Endothelial cell of umbilical vein (primary cell): ENCODE data around the gene SSH2. TPM values are rescaled to one million over a fixed set of nuclear protein-coding genes. Genes with fewer than 3 reads are reported as not detected.
"Not testable (repeated sequence)": the region's sequence is repeated elsewhere in the genome, so short reads cannot be mapped to it uniquely, and the experiment has no call there.

Source experiments
- BruUV-seq: library from RNA; stranded (reverse); fragments of 400-500 nt; replicated peaks from 2 replicates; lab custom pipeline; 2021; lab: Mats Ljungman, UMichigan
- CTCF ChIA-PET: fragments of 300-600, 350-600 bp; sonication (Branson Sonifier 250); formaldehyde crosslinking; loops from one replicate; lab custom pipeline; 2021; ENCODE audit warnings: antibody characterized with exemption, inconsistent platforms; lab: Charles Lee
- POLR2A ChIA-PET: fragments of 300-600, 350-600 bp; sonication (Branson Sonifier 250); formaldehyde crosslinking; loops from one replicate; lab custom pipeline; 2021; ENCODE audit warnings: antibody characterized with exemption, inconsistent platforms; lab: Charles Lee
- DNase-seq: peaks from one replicate; pipeline ENCODE4 v3.0.0-alpha.2; 2011; ENCODE audit warnings: low read depth, low spot score
- FAIRE-seq: peaks from 2 replicates; lab custom pipeline; 2011; peaks lifted over from hg19 to GRCh38; lab: Jason Lieb, UNC
- H2AFZ ChIP-seq: 2 replicates; pipeline ENCODE4 v1.6.0; 2012; ENCODE audit warnings: low read depth, low read length, control low read depth, inconsistent platforms
- H3K27ac ChIP-seq: 2 replicates; pipeline ENCODE4 v1.5.1; 2011; ENCODE audit warnings: low read depth, mild to moderate bottlenecking, control low read depth, low read length, moderate library complexity; ENCODE audit not compliant: insufficient read depth
- H3K27me3 ChIP-seq, 2 experiments: 2 replicates each; pipeline versions ENCODE4 v1.6.0 to v1.6.1; 2011; ENCODE audit warnings: low read length in 2 of 2, mixed read lengths in 1 of 2; ENCODE audit not compliant: control insufficient read depth in 2 of 2, insufficient read depth in 2 of 2
- H3K36me3 ChIP-seq, 2 experiments: 2 replicates in 1 of 2; 3 replicates in 1 of 2; pipeline ENCODE4 v1.5.1; 2011; ENCODE audit warnings: low read length in 2 of 2, mild to moderate bottlenecking in 1 of 2, moderate library complexity in 1 of 2; ENCODE audit not compliant: control insufficient read depth in 2 of 2, insufficient read depth in 2 of 2; ENCODE audit errors: extremely low read depth in 1 of 2
- H3K4me1 ChIP-seq: 3 replicates; pipeline ENCODE4 v1.5.1; 2011; ENCODE audit warnings: mild to moderate bottlenecking, low read length; ENCODE audit not compliant: control insufficient read depth, insufficient read depth; ENCODE audit errors: extremely low read depth
- H3K4me2 ChIP-seq: 2 replicates; pipeline ENCODE4 v1.6.1; 2011; ENCODE audit warnings: low read length, control low read depth, mixed read lengths; ENCODE audit not compliant: insufficient read depth
- H3K4me3 ChIP-seq, 3 experiments: fragments of 200-600 bp in 1 of 3; sonication (generic), shearing (Covaris generic) in 1 of 3; replicated peaks in 1 of 3; 2 replicates each; pipeline ENCODE4 v1.5.1; 2011 to 2016; ENCODE audit warnings: control low read depth in 3 of 3, low read length in 3 of 3, mild to moderate bottlenecking in 2 of 3, inconsistent platforms in 1 of 3, low read depth in 1 of 3, moderate library complexity in 1 of 3; ENCODE audit not compliant: insufficient read depth in 1 of 3
- H3K79me2 ChIP-seq: 2 replicates; pipeline ENCODE4 v1.6.0; 2012; ENCODE audit warnings: low read length, inconsistent platforms; ENCODE audit not compliant: control insufficient read depth, insufficient read depth
- H3K9ac ChIP-seq: replicated peaks from 2 replicates; pipeline ENCODE3; 2011; ENCODE audit warnings: low read length, control low read depth; ENCODE audit not compliant: insufficient read depth; ENCODE audit errors: extremely low read depth
- H3K9me1 ChIP-seq: replicated peaks from 3 replicates; pipeline ENCODE4 v1.6.0; 2011; ENCODE audit warnings: mild to moderate bottlenecking, low read length; ENCODE audit not compliant: control insufficient read depth, insufficient read depth; ENCODE audit errors: extremely low read depth
- H3K9me3 ChIP-seq: replicated peaks from 2 replicates; pipeline ENCODE4 v1.5.1; 2012; ENCODE audit warnings: low read length, inconsistent platforms; ENCODE audit not compliant: control insufficient read depth, insufficient read depth
- H4K20me1 ChIP-seq: replicated peaks from 2 replicates; pipeline ENCODE3; 2011; ENCODE audit warnings: mild to moderate bottlenecking, low read length; ENCODE audit not compliant: control insufficient read depth, insufficient read depth; ENCODE audit errors: extremely low read depth
- CTCF ChIP-seq, 2 donors: IDR thresholded peaks; 1 replicate in 1 of 2; 2 replicates in 1 of 2; pipeline ENCODE4 v1.5.1; 2011; ENCODE audit warnings: low read length in 2 of 2, mild to moderate bottlenecking in 2 of 2, moderate library complexity in 2 of 2, control low read depth in 1 of 2, inconsistent platforms in 1 of 2, low read depth in 1 of 2; ENCODE audit not compliant: insufficient read depth in 1 of 2; ENCODE audit errors: extremely low read depth in 1 of 2
- EZH2 ChIP-seq: IDR thresholded peaks from 2 replicates; pipeline ENCODE4 v1.6.1; 2012; ENCODE audit warnings: borderline replicate concordance, low read depth, mild to moderate bottlenecking, moderate library complexity, low read length, inconsistent platforms; ENCODE audit not compliant: severe bottlenecking
- FOS ChIP-seq: IDR thresholded peaks from 2 replicates; pipeline ENCODE4 v1.6.1; 2011; ENCODE audit warnings: mild to moderate bottlenecking, low read length, moderate library complexity, borderline replicate concordance; ENCODE audit not compliant: insufficient read depth
- GATA2 ChIP-seq: IDR thresholded peaks from 2 replicates; pipeline ENCODE4 v1.7.0; 2011; ENCODE audit warnings: low read depth, mild to moderate bottlenecking, moderate library complexity, mixed read lengths, low read length; ENCODE audit not compliant: insufficient read length, insufficient read depth
- JUN ChIP-seq: IDR thresholded peaks from 2 replicates; pipeline ENCODE4 v1.6.1; 2011; ENCODE audit warnings: borderline replicate concordance, low read depth; ENCODE audit not compliant: insufficient read length, insufficient read depth
- MYC ChIP-seq: IDR thresholded peaks from one replicate; pipeline ENCODE4 v1.6.1; 2011; ENCODE audit warnings: mild to moderate bottlenecking, low read depth, low read length
- POLR2A ChIP-seq: IDR thresholded peaks from 2 replicates; pipeline ENCODE4 v1.6.1; 2012; ENCODE audit warnings: low read depth, mild to moderate bottlenecking, control low read depth, low read length
- POLR2AphosphoS5 ChIP-seq: IDR thresholded peaks from 2 replicates; pipeline ENCODE4 v1.6.1; 2012; ENCODE audit warnings: low read depth, mild to moderate bottlenecking, control low read depth, low read length, moderate library complexity; ENCODE audit not compliant: insufficient read depth
- dilution Hi-C: fragments of 300-500 bp; cut with MboI; formaldehyde crosslinking; loops from one replicate; pipeline ENCODE4 v1.15.0; 2019; ENCODE audit warnings: low sequenced_read_pairs; ENCODE audit not compliant: extremely low pct_ligation_motif_present
- intact Hi-C: fragments of 100-400 bp; cut with micrococcal nuclease; formaldehyde crosslinking; loops from one replicate; pipeline ENCODE4 v1.10.0; 2022
- polyA plus RNA-seq, 4 experiments: library from polyadenylated mRNA; depleted of rRNA in 3 of 4; stranded (reverse) in 3 of 4; unstranded in 1 of 4; fragments of >200 nt; gene quantifications; 2 replicates each; pipeline versions ENCODE4 v1.2.1 to v1.2.3, GENCODE V29; 2011 to 2012; ENCODE audit warnings: missing spikeins in 1 of 4
- total RNA-seq: library from RNA; stranded (reverse); gene quantifications from 2 replicates; pipeline ENCODE4 v1.2.3, GENCODE V29; 2021
- TF ChIP-seq, protein P1 (sequence below): IDR thresholded peaks from 2 replicates; pipeline ENCODE4 v1.6.1; 2011; ENCODE audit not compliant: insufficient read depth, insufficient read length

SSH2 gene
- total and polyA plus RNA-seq, 2 donors (not counting 3 experiments of a cell fraction or from before 2014, with no cell fraction given), result 24.6 to 60.9 TPM

DNA sequence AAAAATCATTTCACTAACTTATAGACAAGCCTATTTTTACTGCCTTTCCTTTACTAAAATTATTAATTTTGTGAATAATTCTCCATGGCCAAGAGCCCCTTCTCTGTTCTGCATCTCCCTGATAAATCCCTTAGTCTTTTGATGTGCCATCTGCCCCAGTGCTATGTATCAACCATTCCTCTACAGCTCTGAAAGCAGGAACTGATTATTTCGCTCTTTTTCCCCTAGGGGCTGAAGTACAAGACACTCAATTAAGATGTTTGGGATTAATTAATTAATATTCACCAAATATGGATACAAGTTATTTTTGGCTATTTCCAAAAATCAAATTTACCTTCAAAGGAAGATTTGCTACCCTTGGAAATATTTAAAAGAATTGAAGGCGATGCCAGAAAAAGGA lies 26.6 kb downstream of the SSH2 start:
- no peak overlapping the region for H3K9ac ChIP-seq
- H3K27me3 ChIP-seq, result no peaks in the 10 kb centered on the region
- FAIRE-seq (no peak), DNase-seq (no peak)
- no peak overlapping the region for H2AFZ ChIP-seq
- H3K36me3 ChIP-seq, result no peaks in the 10 kb centered on the region
- H4K20me1 ChIP-seq, result peaks cover 3% of the 10 kb centered on the region
- no peak overlapping the region for H3K4me2 ChIP-seq
- no peaks in the 10 kb centered on the region for H3K4me1 ChIP-seq
- intact Hi-C loops (no loop called here), dilution Hi-C loops (no loop called here)
- ChIA-PET POLR2A (no interaction called here), CTCF (interaction anchor here (0.8 to 1.3 kb wide), 2 partner anchors 28 to 190 kb away, joined by 3 read pairs; no protein-coding TSS in a partner anchor)
- no peak overlapping the region for H3K4me3 ChIP-seq
- no peaks in the 10 kb centered on the region for H3K9me3 ChIP-seq
- H3K79me2 ChIP-seq, result peaks cover 43% of the 10 kb centered on the region
- no TSS peak for BruUV-seq
- no peak overlapping the region for H3K27ac ChIP-seq
- no peaks in the 10 kb centered on the region for H3K9me1 ChIP-seq
- TF ChIP-seq, protein P1, sequence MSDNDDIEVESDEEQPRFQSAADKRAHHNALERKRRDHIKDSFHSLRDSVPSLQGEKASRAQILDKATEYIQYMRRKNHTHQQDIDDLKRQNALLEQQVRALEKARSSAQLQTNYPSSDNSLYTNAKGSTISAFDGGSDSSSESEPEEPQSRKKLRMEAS, result no peak
- no peak for TF ChIP-seq POLR2A
- no peak for TF ChIP-seq POLR2AphosphoS5
- TF ChIP-seq CTCF (IDR thresholded peaks at IDR 0.05; ENCODE audit: extremely low read depth in 1 of 2, insufficient read depth in 1 of 2, low read depth in 1 of 2, low read length in 2 of 2), result no peak
- no peak for TF ChIP-seq FOS
- no peak for TF ChIP-seq JUN
- no peak for TF ChIP-seq MYC
- TF ChIP-seq EZH2, result no peak
- no peak for TF ChIP-seq GATA2

DNA sequence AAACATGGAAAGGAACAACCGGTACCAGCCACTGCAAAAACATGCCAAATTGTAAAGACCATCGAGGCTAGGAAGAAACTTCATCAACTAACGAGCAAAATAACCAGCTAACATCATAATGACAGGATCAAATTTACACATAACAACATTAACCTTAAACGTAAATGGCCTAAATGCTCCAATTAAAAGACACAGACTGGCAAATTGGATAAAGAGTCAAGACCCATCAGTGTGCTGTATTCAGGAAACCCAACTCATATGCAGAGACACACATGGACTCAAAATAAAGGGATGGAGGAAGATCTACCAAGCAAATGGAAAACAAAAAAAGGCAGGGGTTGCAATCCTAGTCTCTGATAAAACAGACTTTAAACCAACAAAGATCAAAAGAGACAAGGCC lies 32.9 kb downstream of the SSH2 start:
- dilution Hi-C loops, H3K27me3 ChIP-seq, H3K9me3 ChIP-seq, POLR2A ChIA-PET, H3K9ac ChIP-seq, intact Hi-C loops, CTCF ChIA-PET, H3K4me3 ChIP-seq, H3K27ac ChIP-seq, H2AFZ ChIP-seq, DNase-seq, H3K36me3 ChIP-seq, BruUV-seq, H4K20me1 ChIP-seq, FAIRE-seq, H3K9me1 ChIP-seq, H3K4me2 ChIP-seq: not testable (repeated sequence)
- Histone ChIP-seq H3K4me1 (peaks cover 10% of the 10 kb centered on the region), H3K79me2 (peaks cover 13% of the 10 kb centered on the region)
